ENCODE data around the gene MPRIP. TPM values are rescaled to one million over a fixed set of nuclear protein-coding genes. Genes with fewer than 3 reads are reported as not detected.

Gene MPRIP
- polyA plus RNA-seq, 1 donor from 2014 or later: 47.3 TPM

DNA sequence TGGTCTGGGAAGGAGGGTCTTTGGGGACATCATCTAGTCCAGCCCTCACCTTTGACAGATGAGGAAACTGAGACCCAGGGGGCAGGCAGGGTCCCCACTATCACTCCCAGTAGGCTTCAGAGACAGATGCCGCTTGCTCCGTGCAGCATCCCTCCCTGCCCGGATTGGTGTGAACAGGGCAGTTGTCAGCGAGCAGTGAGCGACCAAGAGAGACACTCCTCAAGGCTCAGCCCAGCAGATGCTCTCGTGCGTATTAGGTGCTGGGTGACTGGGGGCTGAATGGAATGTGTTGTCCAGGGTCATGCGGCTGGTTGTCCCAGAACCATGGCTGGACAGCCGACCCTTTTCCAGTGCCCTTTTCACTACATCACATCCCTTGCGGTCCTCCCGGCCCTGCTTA, 49.0 kb downstream of the MPRIP start:
- H3K79me2 ChIP-seq (replicated peaks; ENCODE audit: insufficient read depth, low read length): peaks cover 6% of the 10 kb centered on the region
- H3K27ac ChIP-seq (ENCODE audit: low read length): no peak overlapping the region
- no peak overlapping the region for H3K4me2 ChIP-seq (ENCODE audit: low read length)
- H3K9ac ChIP-seq (ENCODE audit: low read length): no peak overlapping the region
- no peaks in the 10 kb centered on the region for H3F3A ChIP-seq (ENCODE audit: insufficient read depth, low read length, poor library complexity, severe bottlenecking)
- no peaks in the 10 kb centered on the region for H4K20me1 ChIP-seq (ENCODE audit: insufficient read depth)
- TF ChIP-seq SMC3 (conservative IDR thresholded peaks at IDR 0.05; ENCODE audit: poor library complexity) (no peak), EZH2 (IDR thresholded peaks at IDR 0.05; ENCODE audit: borderline replicate concordance, insufficient read depth, low read length, poor library complexity, severe bottlenecking) (no peak), RAD21 (conservative IDR thresholded peaks at IDR 0.05) (no peak), POLR2AphosphoS5 (IDR thresholded peaks at IDR 0.05) (no peak), EP300 (conservative IDR thresholded peaks at IDR 0.05; ENCODE audit: poor library complexity, severe bottlenecking) (no peak), TAF1 (IDR thresholded peaks at IDR 0.05; ENCODE audit: low read depth) (no peak), MXI1 (conservative IDR thresholded peaks at IDR 0.05; ENCODE audit: poor library complexity, severe bottlenecking) (no peak)
- TF ChIP-seq, protein P1, sequence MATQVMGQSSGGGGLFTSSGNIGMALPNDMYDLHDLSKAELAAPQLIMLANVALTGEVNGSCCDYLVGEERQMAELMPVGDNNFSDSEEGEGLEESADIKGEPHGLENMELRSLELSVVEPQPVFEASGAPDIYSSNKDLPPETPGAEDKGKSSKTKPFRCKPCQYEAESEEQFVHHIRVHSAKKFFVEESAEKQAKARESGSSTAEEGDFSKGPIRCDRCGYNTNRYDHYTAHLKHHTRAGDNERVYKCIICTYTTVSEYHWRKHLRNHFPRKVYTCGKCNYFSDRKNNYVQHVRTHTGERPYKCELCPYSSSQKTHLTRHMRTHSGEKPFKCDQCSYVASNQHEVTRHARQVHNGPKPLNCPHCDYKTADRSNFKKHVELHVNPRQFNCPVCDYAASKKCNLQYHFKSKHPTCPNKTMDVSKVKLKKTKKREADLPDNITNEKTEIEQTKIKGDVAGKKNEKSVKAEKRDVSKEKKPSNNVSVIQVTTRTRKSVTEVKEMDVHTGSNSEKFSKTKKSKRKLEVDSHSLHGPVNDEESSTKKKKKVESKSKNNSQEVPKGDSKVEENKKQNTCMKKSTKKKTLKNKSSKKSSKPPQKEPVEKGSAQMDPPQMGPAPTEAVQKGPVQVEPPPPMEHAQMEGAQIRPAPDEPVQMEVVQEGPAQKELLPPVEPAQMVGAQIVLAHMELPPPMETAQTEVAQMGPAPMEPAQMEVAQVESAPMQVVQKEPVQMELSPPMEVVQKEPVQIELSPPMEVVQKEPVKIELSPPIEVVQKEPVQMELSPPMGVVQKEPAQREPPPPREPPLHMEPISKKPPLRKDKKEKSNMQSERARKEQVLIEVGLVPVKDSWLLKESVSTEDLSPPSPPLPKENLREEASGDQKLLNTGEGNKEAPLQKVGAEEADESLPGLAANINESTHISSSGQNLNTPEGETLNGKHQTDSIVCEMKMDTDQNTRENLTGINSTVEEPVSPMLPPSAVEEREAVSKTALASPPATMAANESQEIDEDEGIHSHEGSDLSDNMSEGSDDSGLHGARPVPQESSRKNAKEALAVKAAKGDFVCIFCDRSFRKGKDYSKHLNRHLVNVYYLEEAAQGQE (IDR thresholded peaks at IDR 0.05; ENCODE audit: borderline replicate concordance): no peak
- TF ChIP-seq, protein P2, sequence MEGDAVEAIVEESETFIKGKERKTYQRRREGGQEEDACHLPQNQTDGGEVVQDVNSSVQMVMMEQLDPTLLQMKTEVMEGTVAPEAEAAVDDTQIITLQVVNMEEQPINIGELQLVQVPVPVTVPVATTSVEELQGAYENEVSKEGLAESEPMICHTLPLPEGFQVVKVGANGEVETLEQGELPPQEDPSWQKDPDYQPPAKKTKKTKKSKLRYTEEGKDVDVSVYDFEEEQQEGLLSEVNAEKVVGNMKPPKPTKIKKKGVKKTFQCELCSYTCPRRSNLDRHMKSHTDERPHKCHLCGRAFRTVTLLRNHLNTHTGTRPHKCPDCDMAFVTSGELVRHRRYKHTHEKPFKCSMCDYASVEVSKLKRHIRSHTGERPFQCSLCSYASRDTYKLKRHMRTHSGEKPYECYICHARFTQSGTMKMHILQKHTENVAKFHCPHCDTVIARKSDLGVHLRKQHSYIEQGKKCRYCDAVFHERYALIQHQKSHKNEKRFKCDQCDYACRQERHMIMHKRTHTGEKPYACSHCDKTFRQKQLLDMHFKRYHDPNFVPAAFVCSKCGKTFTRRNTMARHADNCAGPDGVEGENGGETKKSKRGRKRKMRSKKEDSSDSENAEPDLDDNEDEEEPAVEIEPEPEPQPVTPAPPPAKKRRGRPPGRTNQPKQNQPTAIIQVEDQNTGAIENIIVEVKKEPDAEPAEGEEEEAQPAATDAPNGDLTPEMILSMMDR (IDR thresholded peaks at IDR 0.05; ENCODE audit: poor library complexity, severe bottlenecking): no peak
- H3K27me3 ChIP-seq (ENCODE audit: insufficient read depth, low read depth, low read length): no peaks in the 10 kb centered on the region
- H3K4me3 ChIP-seq (ENCODE audit: low read length): no peak overlapping the region
- H3K9me3 ChIP-seq (ENCODE audit: low read length): no peaks in the 10 kb centered on the region
- H3K9me2 ChIP-seq (ENCODE audit: insufficient read depth, low read length): no peaks in the 10 kb centered on the region
- H2AFZ ChIP-seq (ENCODE audit: low read depth, low read length): no peak overlapping the region
- no peaks in the 10 kb centered on the region for H3K36me3 ChIP-seq (ENCODE audit: insufficient read depth, low read length)

DNA sequence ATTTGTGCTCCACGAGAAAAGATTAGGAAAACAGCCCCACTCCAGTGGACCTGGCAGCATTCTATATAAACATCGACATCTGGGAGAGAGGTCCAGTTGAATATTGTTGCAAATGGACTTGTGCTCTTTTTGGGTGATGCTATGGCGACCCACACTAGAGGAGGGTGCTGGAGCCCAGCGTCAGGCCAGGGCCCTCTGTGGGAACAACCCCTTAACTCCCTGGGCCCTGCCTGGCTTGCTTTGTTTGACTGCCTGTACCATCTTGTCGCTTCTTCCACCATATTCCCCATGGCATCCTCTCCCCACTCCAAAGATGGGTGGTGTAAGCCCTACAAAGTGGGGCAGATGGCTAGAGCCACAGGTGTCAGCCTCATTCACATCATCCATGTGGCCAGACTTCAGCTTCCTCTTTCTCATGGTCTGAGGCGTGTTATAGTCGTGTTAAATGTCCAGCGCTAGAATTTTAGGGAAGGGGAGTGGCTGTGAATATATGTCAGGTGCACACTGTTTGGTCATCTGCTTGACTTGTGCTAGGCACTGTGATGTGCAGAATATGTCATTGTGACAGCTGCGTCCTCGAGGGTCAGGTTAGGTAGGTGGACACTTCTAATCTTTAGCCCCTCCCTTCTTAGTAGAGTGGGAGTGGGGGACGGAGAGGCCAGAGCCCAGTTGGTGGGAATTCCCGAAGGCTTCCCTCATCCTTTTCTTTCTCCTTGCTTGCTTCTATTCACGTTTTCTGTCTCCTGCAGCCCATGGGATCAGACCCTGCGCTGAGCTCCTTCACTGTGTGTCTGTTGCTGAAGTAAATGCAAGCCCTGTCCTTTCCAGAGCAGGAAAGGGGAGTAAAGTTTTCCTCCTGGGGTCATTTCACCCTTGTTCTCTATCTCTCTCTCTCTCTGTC, 49.8 kb downstream of the MPRIP start:
- TF ChIP-seq RAD21 (conservative IDR thresholded peaks at IDR 0.05) (no peak), POLR2AphosphoS5 (IDR thresholded peaks at IDR 0.05) (no peak), TAF1 (IDR thresholded peaks at IDR 0.05; ENCODE audit: low read depth) (no peak), EZH2 (IDR thresholded peaks at IDR 0.05; ENCODE audit: borderline replicate concordance, insufficient read depth, low read length, poor library complexity, severe bottlenecking) (no peak), SMC3 (conservative IDR thresholded peaks at IDR 0.05; ENCODE audit: poor library complexity) (no peak), MXI1 (conservative IDR thresholded peaks at IDR 0.05; ENCODE audit: poor library complexity, severe bottlenecking) (no peak), EP300 (conservative IDR thresholded peaks at IDR 0.05; ENCODE audit: poor library complexity, severe bottlenecking) (no peak)
- TF ChIP-seq, protein P1 (IDR thresholded peaks at IDR 0.05; ENCODE audit: borderline replicate concordance): no peak
- TF ChIP-seq, protein P2 (IDR thresholded peaks at IDR 0.05; ENCODE audit: poor library complexity, severe bottlenecking): no peak
- no peaks in the 10 kb centered on the region for H4K20me1 ChIP-seq (ENCODE audit: insufficient read depth)
- no peaks in the 10 kb centered on the region for H3K27me3 ChIP-seq (ENCODE audit: insufficient read depth, low read depth, low read length)
- H3K79me2 ChIP-seq (replicated peaks; ENCODE audit: insufficient read depth, low read length): peaks cover 6% of the 10 kb centered on the region
- no peak overlapping the region for H3K4me3 ChIP-seq (ENCODE audit: low read length)
- no peaks in the 10 kb centered on the region for H3K36me3 ChIP-seq (ENCODE audit: insufficient read depth, low read length)
- no peak overlapping the region for H3K4me2 ChIP-seq (ENCODE audit: low read length)
- H3K9ac ChIP-seq (ENCODE audit: low read length): no peak overlapping the region
- no peaks in the 10 kb centered on the region for H3F3A ChIP-seq (ENCODE audit: insufficient read depth, low read length, poor library complexity, severe bottlenecking)
- no peaks in the 10 kb centered on the region for H3K9me3 ChIP-seq (ENCODE audit: low read length)
- no peak overlapping the region for H3K27ac ChIP-seq (ENCODE audit: low read length)
- H3K9me2 ChIP-seq (ENCODE audit: insufficient read depth, low read length): no peaks in the 10 kb centered on the region
- H2AFZ ChIP-seq (ENCODE audit: low read depth, low read length): no peak overlapping the region
